Measurements from ENCODE around the gene PRSS48. TPM values are rescaled to one million over a fixed set of nuclear protein-coding genes. Genes with fewer than 3 reads are reported as not detected.
"Not testable (repeated sequence)": the region's sequence is repeated elsewhere in the genome, so short reads cannot be mapped to it uniquely, and the experiment has no call there.

PRSS48 gene
- total RNA-seq, 2 donors from 2014 or later = not detected

GRCh38 chr4:151246742-151247141, 30.2 kb upstream of the PRSS48 start:
- no peak overlapping the region for H3K27ac ChIP-seq
- no peak overlapping the region for H3K4me3 ChIP-seq
- no peaks in the 10 kb centered on the region for H3K36me3 ChIP-seq
- H3K9me3 ChIP-seq = no peaks in the 10 kb centered on the region
- intact Hi-C loops (cut with DNase I) = no loop called here
- TF ChIP-seq CTCF (IDR thresholded peaks at IDR 0.05) = no peak
- no peak overlapping the region for H3K9ac ChIP-seq (ENCODE audit: low read depth in 2 of 2, low read length in 2 of 2)
- no peaks in the 10 kb centered on the region for H3K27me3 ChIP-seq
- H3K4me1 ChIP-seq = no peaks in the 10 kb centered on the region
- no peak for DNase-seq

GRCh38 chr4:151247395-151247794, 29.6 kb upstream of the PRSS48 start:
- Histone ChIP-seq H3K36me3 (no peaks in the 10 kb centered on the region), H3K4me1 (no peaks in the 10 kb centered on the region)
- intact Hi-C loops (cut with DNase I) = no loop called here

GRCh38 chr4:151248519-151248918, 28.4 kb upstream of the PRSS48 start:
- no peaks in the 10 kb centered on the region for H3K9me3 ChIP-seq
- H3K27ac ChIP-seq = no peak overlapping the region
- no peaks in the 10 kb centered on the region for H3K27me3 ChIP-seq
- DNase-seq = no peak
- no peaks in the 10 kb centered on the region for H3K4me1 ChIP-seq
- H3K36me3 ChIP-seq = no peaks in the 10 kb centered on the region
- no peak for TF ChIP-seq CTCF (IDR thresholded peaks at IDR 0.05)
- no peak overlapping the region for H3K4me3 ChIP-seq
- intact Hi-C loops (cut with DNase I) = no loop called here
- H3K9ac ChIP-seq (ENCODE audit: low read depth in 2 of 2, low read length in 2 of 2) = no peak overlapping the region

More at GRCh38 chr4:151247395-151247794, 29.6 kb upstream of the PRSS48 start:
- DNase-seq = no peak
- H3K9ac ChIP-seq (ENCODE audit: low read depth in 2 of 2, low read length in 2 of 2) = no peak overlapping the region
- no peaks in the 10 kb centered on the region for H3K9me3 ChIP-seq
- TF ChIP-seq CTCF (IDR thresholded peaks at IDR 0.05) = no peak
- no peak overlapping the region for H3K27ac ChIP-seq
- no peaks in the 10 kb centered on the region for H3K27me3 ChIP-seq
- no peak overlapping the region for H3K4me3 ChIP-seq

- intact Hi-C loops (cut with DNase I) = no loop called here
- TF ChIP-seq CTCF (IDR thresholded peaks at IDR 0.05) = no peak
These were observed 26.3 kb upstream of the PRSS48 start for GRCh38 chr4:151250706-151251105.

GRCh38 chr4:151251603-151252304, 25.2 kb upstream of the PRSS48 start:
- Histone ChIP-seq H3K9ac (ENCODE audit: low read depth in 2 of 2, low read length in 2 of 2) (no peak overlapping the region), H3K4me3 (no peak overlapping the region), H3K4me1 (no peaks in the 10 kb centered on the region), H3K9me3 (no peaks in the 10 kb centered on the region), H3K36me3 (no peaks in the 10 kb centered on the region), H3K27ac (no peak overlapping the region), H3K27me3 (no peaks in the 10 kb centered on the region)
- TF ChIP-seq CTCF (IDR thresholded peaks at IDR 0.05) = no peak
- intact Hi-C loops (cut with DNase I) = no loop called here
- DNase-seq = no peak

More at GRCh38 chr4:151250706-151251105, 26.3 kb upstream of the PRSS48 start:
- H3K27me3 ChIP-seq = no peaks in the 10 kb centered on the region
- H3K4me1 ChIP-seq = no peaks in the 10 kb centered on the region
- no peak for DNase-seq
- H3K27ac ChIP-seq = no peak overlapping the region
- H3K4me3 ChIP-seq = no peak overlapping the region
- H3K9ac ChIP-seq (ENCODE audit: low read depth in 2 of 2, low read length in 2 of 2) = no peak overlapping the region
- H3K36me3 ChIP-seq = no peaks in the 10 kb centered on the region
- H3K9me3 ChIP-seq = no peaks in the 10 kb centered on the region

- intact Hi-C loops (cut with DNase I) = not testable (repeated sequence)
These were observed 21.7 kb upstream of the PRSS48 start for GRCh38 chr4:151255226-151255625.

GRCh38 chr4:151255680-151256079, 21.3 kb upstream of the PRSS48 start:
- H3K9ac ChIP-seq (ENCODE audit: low read depth in 2 of 2, low read length in 2 of 2); H3K36me3 ChIP-seq; intact Hi-C loops (cut with DNase I); DNase-seq; H3K4me1 ChIP-seq; H3K27me3 ChIP-seq; H3K9me3 ChIP-seq; H3K27ac ChIP-seq; H3K4me3 ChIP-seq: not testable (repeated sequence)

More at GRCh38 chr4:151255226-151255625, 21.7 kb upstream of the PRSS48 start:
- H3K27me3 ChIP-seq; H3K36me3 ChIP-seq; H3K9me3 ChIP-seq; H3K4me3 ChIP-seq; H3K9ac ChIP-seq (ENCODE audit: low read depth in 2 of 2, low read length in 2 of 2); DNase-seq; H3K27ac ChIP-seq; H3K4me1 ChIP-seq: not testable (repeated sequence)
